K562 (cell line): ENCODE measurements around the gene PPP1R15A. TPM values are rescaled to one million over a fixed set of nuclear protein-coding genes. Genes with fewer than 3 reads are reported as not detected.

Experiments
- ATAC-seq: fragments of 200-7000 bp; cut with Tn5 transposase; 3 replicates; pipeline ENCODE4 v1.9.1; 2020; ENCODE audit warnings: moderate library complexity
- BruUV-seq: library from RNA; stranded (reverse); fragments of 400-500 nt; replicated peaks from 2 replicates; lab custom pipeline; 2021; lab: Mats Ljungman, UMichigan
- CTCF ChIA-PET: fragments of 300-600 bp; formaldehyde crosslinking; extraction: SDS; loops from one replicate; lab custom pipeline; 2021; ENCODE audit warnings: low intra/inter-chr PET ratio; lab: Yijun Ruan, JAX
- POLR2A ChIA-PET: fragments of 300-600, 350-650 bp; sonication (Branson Sonifier 250); formaldehyde crosslinking; extraction: SDS; loops from one replicate; lab custom pipeline; 2021; ENCODE audit warnings: antibody characterized with exemption, inconsistent platforms; lab: Yijun Ruan, JAX
- DNase-seq, 4 experiments: peaks; one replicate each; pipeline versions ENCODE4 v3.0.0 to v3.0.0-alpha.2; 2011 to 2018; ENCODE audit warnings: low spot score in 3 of 4, mixed read lengths in 3 of 4; ENCODE audit errors: extremely low read depth in 1 of 4
- FAIRE-seq: peaks from 2 replicates; lab custom pipeline; 2011; peaks lifted over from hg19 to GRCh38; lab: Jason Lieb, UNC
- H2AFZ ChIP-seq: 2 replicates; pipeline ENCODE4 v1.6.0; 2011; ENCODE audit warnings: low read depth, low read length, control low read depth, inconsistent platforms
- H3K27ac ChIP-seq: fragments of 200-600 bp; 3 replicates; pipeline ENCODE4 v1.8.0; 2011; ENCODE audit warnings: low read depth, mild to moderate bottlenecking, control low read depth, inconsistent platforms, low read length, moderate library complexity, mixed read lengths; ENCODE audit errors: extremely low read depth
- H3K27me3 ChIP-seq, 2 experiments: fragments of 300-600 bp in 1 of 2; 2 replicates in 1 of 2; 3 replicates in 1 of 2; pipeline versions ENCODE4 v1.6.0 to v1.8.0; 2011; ENCODE audit warnings: inconsistent platforms in 2 of 2, low read length in 2 of 2, mild to moderate bottlenecking in 1 of 2, mixed read lengths in 1 of 2, moderate library complexity in 1 of 2; ENCODE audit not compliant: control insufficient read depth in 2 of 2, insufficient read depth in 2 of 2
- H3K36me3 ChIP-seq: fragments of 300-600 bp; 3 replicates; pipeline ENCODE4 v1.8.0; 2011; ENCODE audit warnings: mild to moderate bottlenecking, low read length, inconsistent platforms; ENCODE audit not compliant: control insufficient read depth, insufficient read depth
- H3K4me1 ChIP-seq, 2 experiments: fragments of 200-600 bp in 1 of 2; replicated peaks in 1 of 2; 2 replicates in 1 of 2; 3 replicates in 1 of 2; pipeline versions ENCODE4 v1.5.1 to v1.8.0; 2011; ENCODE audit warnings: inconsistent platforms in 2 of 2, low read length in 2 of 2, mild to moderate bottlenecking in 1 of 2, mixed read lengths in 1 of 2, moderate library complexity in 1 of 2; ENCODE audit not compliant: control insufficient read depth in 2 of 2, insufficient read depth in 2 of 2
- H3K4me2 ChIP-seq: 2 replicates; pipeline ENCODE4 v1.6.1; 2011; ENCODE audit warnings: low read length, control low read depth, inconsistent platforms, mixed read lengths; ENCODE audit not compliant: insufficient read depth
- H3K4me3 ChIP-seq: fragments of 200-600 bp; sonication (generic), shearing (Covaris generic); 2 replicates; pipeline ENCODE4 v1.5.1; 2016; ENCODE audit warnings: control low read depth, inconsistent platforms
- H3K79me2 ChIP-seq: fragments of 200-600 bp; 3 replicates; pipeline ENCODE4 v1.8.0; 2011; ENCODE audit warnings: low read length, inconsistent platforms; ENCODE audit not compliant: control insufficient read depth, insufficient read depth
- H3K9ac ChIP-seq, 2 experiments: 2 replicates each; pipeline versions ENCODE4 v1.6.0 to v1.6.1; 2011; ENCODE audit warnings: low read depth in 2 of 2, low read length in 2 of 2, control low read depth in 1 of 2, inconsistent platforms in 1 of 2, mild to moderate bottlenecking in 1 of 2, mixed read lengths in 1 of 2; ENCODE audit not compliant: insufficient read depth in 1 of 2
- H3K9me1 ChIP-seq: one replicate; pipeline ENCODE4 v1.6.0; 2011; ENCODE audit warnings: inconsistent platforms, mild to moderate bottlenecking, low read length, moderate library complexity; ENCODE audit not compliant: control insufficient read depth, insufficient read depth
- H3K9me3 ChIP-seq: replicated peaks from 2 replicates; pipeline ENCODE4 v1.5.1; 2011; ENCODE audit warnings: low read depth, low read length, inconsistent platforms; ENCODE audit not compliant: control insufficient read depth, insufficient read depth
- H4K20me1 ChIP-seq: replicated peaks from 2 replicates; pipeline ENCODE4 v1.6.1; 2011; ENCODE audit warnings: low read length, inconsistent platforms, mixed read lengths; ENCODE audit not compliant: control insufficient read depth, insufficient read depth
- BRD4 ChIP-seq: fragments of 200-600 bp; sonication (generic); IDR thresholded peaks from 2 replicates; pipeline ENCODE4 v1.6.1; 2017; ENCODE audit warnings: inconsistent platforms
- CBFA2T3 ChIP-seq: fragments of 450-650 bp; IDR thresholded peaks from 2 replicates; pipeline ENCODE4 v1.6.1; 2017
- CCNT2 ChIP-seq: IDR thresholded peaks from 2 replicates; pipeline ENCODE4 v1.6.1; 2011; ENCODE audit warnings: borderline replicate concordance, low read depth, mild to moderate bottlenecking, moderate library complexity, mixed read lengths, low read length; ENCODE audit not compliant: insufficient read length; ENCODE audit errors: extremely low read depth
- CHD2 ChIP-seq: IDR thresholded peaks from 2 replicates; pipeline ENCODE4 v1.6.1; 2011; ENCODE audit warnings: low read depth, low read length
- FOXJ3 ChIP-seq: sonication (generic); formaldehyde crosslinking; IDR thresholded peaks from 2 replicates; pipeline ENCODE4 v1.4.0; 2020; ENCODE audit warnings: mild to moderate bottlenecking, missing genetic modification reagents
- KAT7 ChIP-seq: sonication (generic); formaldehyde crosslinking; IDR thresholded peaks from 2 replicates; pipeline ENCODE4 v1.8.0; 2022; ENCODE audit warnings: missing genetic modification reagents, mild to moderate bottlenecking, borderline replicate concordance
- KAT8 ChIP-seq: fragments of 450-650 bp; IDR thresholded peaks from 2 replicates; pipeline ENCODE4 v1.6.1; 2016; ENCODE audit warnings: low read depth, mild to moderate bottlenecking
- MAFK ChIP-seq: IDR thresholded peaks from 2 replicates; pipeline ENCODE4 v1.6.1; 2011; ENCODE audit warnings: low read length, improper control_type of control experiment
- MCM5 ChIP-seq: fragments of 450-650 bp; IDR thresholded peaks from 2 replicates; pipeline ENCODE4 v1.6.1; 2016; ENCODE audit warnings: low read depth
- NCOA6 ChIP-seq: fragments of 450-650 bp; IDR thresholded peaks from 2 replicates; pipeline ENCODE4 v1.6.1; 2017; ENCODE audit warnings: mild to moderate bottlenecking
- SAFB ChIP-seq: fragments of 200-400 bp; formaldehyde crosslinking; IDR thresholded peaks from 2 replicates; pipeline ENCODE4 v1.6.1; 2017; ENCODE audit warnings: low read depth, low read length, borderline replicate concordance
- SAP30 ChIP-seq: fragments of 200-600 bp; sonication (generic); IDR thresholded peaks from 2 replicates; pipeline ENCODE4 v1.6.1; 2012; ENCODE audit warnings: borderline replicate concordance, low read depth, mild to moderate bottlenecking, moderate library complexity, low read length, control low read depth, inconsistent platforms; ENCODE audit not compliant: insufficient read depth, poor library complexity, severe bottlenecking
- TGIF2 ChIP-seq: sonication (generic); formaldehyde crosslinking; IDR thresholded peaks from 2 replicates; pipeline ENCODE4 v1.8.1; 2022; ENCODE audit warnings: mild to moderate bottlenecking, missing genetic modification reagents, moderate library complexity
- UBTF ChIP-seq, 2 experiments: IDR thresholded peaks; 2 replicates each; pipeline ENCODE4 v1.6.1; 2012; ENCODE audit warnings: improper control_type of control experiment in 2 of 2, low read depth in 2 of 2, low read length in 2 of 2, borderline replicate concordance in 1 of 2
- ZC3H8 ChIP-seq: fragments of 450-650 bp; IDR thresholded peaks from 2 replicates; pipeline ENCODE4 v1.6.1; 2017
- ZNF143 ChIP-seq: sonication (generic); formaldehyde crosslinking; IDR thresholded peaks from 2 replicates; pipeline ENCODE4 v1.9.0; 2022; ENCODE audit warnings: mild to moderate bottlenecking, missing genetic modification reagents
- ZNF217 ChIP-seq: sonication (generic); formaldehyde crosslinking; IDR thresholded peaks from 2 replicates; pipeline ENCODE4 v1.8.0; 2022; ENCODE audit warnings: mild to moderate bottlenecking, missing genetic modification reagents
- ZNF766 ChIP-seq: fragments of 200-800 bp; sonication (Bioruptor generic); conservative IDR thresholded peaks from 2 replicates; pipeline ENCODE4 v1.6.1; 2016; ENCODE audit warnings: missing genetic modification characterization, missing compliant biosample characterization
- WGBS: fragments of 100-300 bp; shearing (Covaris generic); methylation state at CpG from one replicate; pipeline ENCODE4 v1.1.6; 2016; ENCODE audit warnings: low coverage, mixed read lengths; ENCODE audit not compliant: insufficient coverage; ENCODE audit errors: missing lambda C conversion rate; 5-methylcytosine and 5-hydroxymethylcytosine counted together
- in situ Hi-C: fragments of 300-500 bp; cut with MboI; formaldehyde crosslinking; loops from 4 replicates; pipeline ENCODE4 v1.15.0; 2018; ENCODE audit warnings: inconsistent platforms, mixed read lengths
- intact Hi-C: fragments of 100-400 bp; cut with micrococcal nuclease; formaldehyde crosslinking; loops from 2 replicates; pipeline ENCODE4 v1.14.2; 2022
- polyA plus RNA-seq, 8 experiments: library from polyadenylated mRNA; depleted of rRNA in 4 of 8; stranded (reverse) in 5 of 8; unstranded in 3 of 8; fragments of >200 nt; fragmentation: Nextera tagmentation in 2 of 8; fragmentation: Illumina TruSeq in 1 of 8; extraction: Ambion mirVana in 2 of 8; extraction: Trizol in 1 of 8; gene quantifications; 2 replicates each; pipeline versions ENCODE4 v1.2.1 to v1.2.3, GENCODE V29; 2011 to 2014; ENCODE audit warnings: inconsistent platforms in 1 of 8, missing spikeins in 1 of 8
- total RNA-seq, 7 experiments: library from RNA; depleted of rRNA in 6 of 7; stranded (reverse); fragments of >200 nt in 6 of 7; fragmentation: Illumina TruSeq in 2 of 7; extraction: Trizol in 2 of 7; gene quantifications; 2 replicates each; pipeline versions ENCODE4 v1.2.1 to v1.2.3, GENCODE V29; 2011 to 2021; ENCODE audit warnings: low replicate concordance in 1 of 7
- TF ChIP-seq, protein P1 (sequence below): fragments of 250-450 bp; sonication (Bioruptor Pico); IDR thresholded peaks from 2 replicates; pipeline ENCODE4 v1.4.0; 2020; ENCODE audit warnings: mild to moderate bottlenecking, moderate library complexity
- TF ChIP-seq, protein P2 (sequence below): fragments of 250-450 bp; sonication (Bioruptor Pico); IDR thresholded peaks from 2 replicates; pipeline ENCODE4 v1.9.0; 2021; ENCODE audit warnings: mild to moderate bottlenecking

PPP1R15A gene
- total and polyA plus RNA-seq, 9 of the 15 experiments (the other 6 are each of a cell fraction or from before 2014, with no cell fraction given), result 0.42 to 73.7 (median 44.0) TPM

GRCh38 chr19:48905664-48906063 is 33.4 kb downstream of the PPP1R15A start:
- WGBS, result 91% methylated on average over 12 of the region's 14 CpGs
- no peak for FAIRE-seq
- BruUV-seq, result no TSS peak

More at GRCh38 chr19:48905664-48906063, 33.4 kb downstream of the PPP1R15A start:
- Histone ChIP-seq H3K36me3 (peaks cover 68% of the 10 kb centered on the region), H4K20me1 (peaks cover 6% of the 10 kb centered on the region), H2AFZ (no peak overlapping the region), H3K79me2 (peaks cover 40% of the 10 kb centered on the region), H3K4me2 (no peak overlapping the region), H3K27ac (no peak overlapping the region), H3K4me1 (peaks cover 9 to 32% of the 10 kb centered on the region in 2 experiments; a peak in 4 of 5 replicates), H3K27me3 (no peaks in the 10 kb centered on the region), H3K9me3 (no peaks in the 10 kb centered on the region), H3K4me3 (no peak overlapping the region), H3K9ac (peak overlapping the region in 1 of 2 experiments; percentile 48; a peak in 2 of 4 replicates), H3K9me1 (no peaks in the 10 kb centered on the region)
- no peak for TF ChIP-seq SAFB
- no peak for TF ChIP-seq CBFA2T3
- TF ChIP-seq MAFK, result no peak
- no peak for TF ChIP-seq FOXJ3 (CRISPR knock-in tag)
- TF ChIP-seq, protein P1, sequence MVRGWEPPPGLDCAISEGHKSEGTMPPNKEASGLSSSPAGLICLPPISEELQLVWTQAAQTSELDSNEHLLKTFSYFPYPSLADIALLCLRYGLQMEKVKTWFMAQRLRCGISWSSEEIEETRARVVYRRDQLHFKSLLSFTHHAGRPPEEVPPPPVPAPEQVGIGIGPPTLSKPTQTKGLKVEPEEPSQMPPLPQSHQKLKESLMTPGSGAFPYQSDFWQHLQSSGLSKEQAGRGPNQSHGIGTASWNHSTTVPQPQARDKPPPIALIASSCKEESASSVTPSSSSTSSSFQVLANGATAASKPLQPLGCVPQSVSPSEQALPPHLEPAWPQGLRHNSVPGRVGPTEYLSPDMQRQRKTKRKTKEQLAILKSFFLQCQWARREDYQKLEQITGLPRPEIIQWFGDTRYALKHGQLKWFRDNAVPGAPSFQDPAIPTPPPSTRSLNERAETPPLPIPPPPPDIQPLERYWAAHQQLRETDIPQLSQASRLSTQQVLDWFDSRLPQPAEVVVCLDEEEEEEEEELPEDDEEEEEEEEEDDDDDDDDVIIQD (CRISPR knock-in tag), result no peak
- no peak for TF ChIP-seq NCOA6
- TF ChIP-seq KAT8, result no peak
- TF ChIP-seq ZNF766 (CRISPR knock-in tag), result no peak
- no peak for TF ChIP-seq TGIF2
- TF ChIP-seq KAT7 (CRISPR knock-in tag), result no peak
- TF ChIP-seq BRD4, result no peak
- TF ChIP-seq UBTF (IDR thresholded peaks at IDR 0.05; ENCODE audit: borderline replicate concordance in 1 of 2, low read depth in 2 of 2, low read length in 2 of 2), result no peak
- TF ChIP-seq ZNF143 (CRISPR knock-in tag), result no peak
- no peak for TF ChIP-seq SAP30
- no peak for TF ChIP-seq ZNF217 (CRISPR knock-in tag)
- no peak for TF ChIP-seq MCM5
- TF ChIP-seq, protein P2, sequence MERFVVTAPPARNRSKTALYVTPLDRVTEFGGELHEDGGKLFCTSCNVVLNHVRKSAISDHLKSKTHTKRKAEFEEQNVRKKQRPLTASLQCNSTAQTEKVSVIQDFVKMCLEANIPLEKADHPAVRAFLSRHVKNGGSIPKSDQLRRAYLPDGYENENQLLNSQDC, result no peak
- TF ChIP-seq CCNT2, result no peak
- no peak for TF ChIP-seq ZC3H8
- no peak for TF ChIP-seq CHD2
- intact Hi-C loops (no loop called here), in situ Hi-C loops (no loop called here)
- DNase-seq (no peak), ATAC-seq (no peak)
- ChIA-PET CTCF (no interaction called here), POLR2A (interaction anchor here (0.8 kb wide), 1 partner anchor 11 kb away, joined by 3 read pairs; no protein-coding TSS in a partner anchor)
